Ishikawa (cell line): ENCODE measurements around the gene FKBP6.

Experiments
- CEBPB ChIP-seq: IDR thresholded peaks from 2 replicates; pipeline ENCODE4 v1.6.1; 2012
- CREB1 ChIP-seq: IDR thresholded peaks from 2 replicates; pipeline ENCODE4 v1.6.1; 2012; ENCODE audit warnings: low read depth
- EGR1 ChIP-seq: IDR thresholded peaks from 2 replicates; pipeline ENCODE4 v1.6.1; 2012
- EP300 ChIP-seq: IDR thresholded peaks from 2 replicates; pipeline ENCODE4 v1.6.1; 2012; ENCODE audit warnings: borderline replicate concordance
- FOXM1 ChIP-seq: IDR thresholded peaks from 2 replicates; pipeline ENCODE4 v1.6.1; 2012; ENCODE audit warnings: low read depth, borderline replicate concordance
- MAX ChIP-seq: IDR thresholded peaks from 2 replicates; pipeline ENCODE4 v1.6.1; 2012
- NFIC ChIP-seq: IDR thresholded peaks from 2 replicates; pipeline ENCODE4 v1.6.1; 2012
- RAD21 ChIP-seq: IDR thresholded peaks from 2 replicates; pipeline ENCODE4 v1.6.1; 2012; ENCODE audit warnings: low read depth
- REST ChIP-seq: IDR thresholded peaks from 2 replicates; pipeline ENCODE4 v1.6.1; 2012; ENCODE audit warnings: low read depth, mild to moderate bottlenecking
- TAF1 ChIP-seq: IDR thresholded peaks from 2 replicates; pipeline ENCODE4 v1.6.1; 2012; ENCODE audit warnings: low read depth, mild to moderate bottlenecking
- TCF12 ChIP-seq: IDR thresholded peaks from 2 replicates; pipeline ENCODE4 v1.6.1; 2012; ENCODE audit warnings: low read depth
- TEAD4 ChIP-seq: IDR thresholded peaks from 2 replicates; pipeline ENCODE4 v1.6.1; 2012
- USF1 ChIP-seq: IDR thresholded peaks from 2 replicates; pipeline ENCODE4 v1.6.1; 2012
- YY1 ChIP-seq: IDR thresholded peaks from 2 replicates; pipeline ENCODE4 v1.6.1; 2012; ENCODE audit warnings: low read depth
- ZBTB7A ChIP-seq: IDR thresholded peaks from 2 replicates; pipeline ENCODE4 v1.6.1; 2012; ENCODE audit warnings: low read depth

The FKBP6 gene

GRCh38 chr7:73314271-73314670 is 13.7 kb upstream of the FKBP6 start:
- TF ChIP-seq USF1 (no peak), CREB1 (no peak), RAD21 (no peak), YY1 (no peak), FOXM1 (no peak), MAX (no peak)

- TF ChIP-seq TAF1 (no peak), TCF12 (no peak), YY1 (no peak), ZBTB7A (no peak), EGR1 (no peak), USF1 (no peak), TEAD4 (no peak), MAX (no peak)
Observed at GRCh38 chr7:73316521-73316920, 11.4 kb upstream of the FKBP6 start.

- TF ChIP-seq RAD21 (peak; percentile 58), USF1 (peak; percentile 76)
Observed at GRCh38 chr7:73324081-73324845, 3.7 kb upstream of the FKBP6 start.

- no peak for TF ChIP-seq USF1
- TF ChIP-seq YY1, result no peak
- no peak for TF ChIP-seq TEAD4
- no peak for TF ChIP-seq MAX
Observed at GRCh38 chr7:73328696-73329095, 735 bp downstream of the FKBP6 start.

GRCh38 chr7:73329861-73330581 is 2.1 kb downstream of the FKBP6 start:
- no peak for TF ChIP-seq REST
- TF ChIP-seq TCF12, result no peak
- no peak for TF ChIP-seq CEBPB
- TF ChIP-seq YY1, result no peak
- no peak for TF ChIP-seq EP300
- TF ChIP-seq ZBTB7A, result no peak
- no peak for TF ChIP-seq USF1
- no peak for TF ChIP-seq CREB1
- TF ChIP-seq EGR1, result no peak
- no peak for TF ChIP-seq MAX
- no peak for TF ChIP-seq TEAD4
- TF ChIP-seq RAD21, result no peak
- no peak for TF ChIP-seq NFIC

GRCh38 chr7:73330772-73331171 is 2.8 kb downstream of the FKBP6 start:
- TF ChIP-seq TEAD4 (no peak), USF1 (no peak), MAX (no peak), TCF12 (no peak), CEBPB (no peak), EGR1 (no peak), YY1 (no peak), CREB1 (no peak), FOXM1 (no peak), TAF1 (no peak), ZBTB7A (no peak), RAD21 (no peak), REST (no peak)
